Left cardiac atrium (tissue), 4 donors: ENCODE results near the gene PFKL. TPM values are rescaled to one million over a fixed set of nuclear protein-coding genes. Genes with fewer than 3 reads are reported as not detected.
"Not testable (repeated sequence)": the region's sequence is repeated elsewhere in the genome, so short reads cannot be mapped to it uniquely, and the experiment has no call there.

ENCODE experiments used
- ATAC-seq, 2 donors: fragments of 200-7000 bp; cut with Tn5 transposase; one replicate each; pipeline ENCODE4 v1.9.1; 2020; ENCODE audit warnings: mild to moderate bottlenecking in 2 of 2, moderate library complexity in 2 of 2
- DNase-seq: peaks from one replicate; pipeline ENCODE4 v3.0.0-alpha.2; 2020
- intact Hi-C, 2 donors: fragments of 100-400 bp; cut with DNase I; formaldehyde crosslinking; loops; one replicate each; pipeline versions ENCODE4 v1.14.1 to v1.15.1; 2022 to 2023
- total RNA-seq, 2 donors: library from RNA; stranded (reverse); fragmentation: NEBNext Ultra II Directional; extraction: Animal tissue kit (Norgen Biotek cat#: 25700); gene quantifications; one replicate each; pipeline ENCODE4 v1.2.1, GENCODE V29; 2021
- donor health status: DM: no; HTN: yes; CAD: no.
- donor health status: DM: no; HTN: yes; CAD: no; lungs with severe emphysema.
- donor health status: DM: yes; HTN: yes; CAD: no.
- donor health status: Dilated cardiomyopathy.

The PFKL gene
- total RNA-seq, 2 donors from 2014 or later = 58.8 to 67.2 TPM

GRCh38 chr21:44291936-44292811, 7.7 kb upstream of the PFKL start:
- no peak for ATAC-seq
- peak; percentile 33 for DNase-seq
- intact Hi-C loops = no loop called here

- intact Hi-C loops = no loop called here
- peak; percentile 23 for DNase-seq
- ATAC-seq = no peak
These were observed 7.0 kb upstream of the PFKL start for GRCh38 chr21:44292812-44293195.

- ATAC-seq = no peak
- intact Hi-C loops = no loop called here
- DNase-seq = peak; percentile 20
These were observed 6.2 kb upstream of the PFKL start for GRCh38 chr21:44293551-44294231.

GRCh38 chr21:44294391-44295162, 5.3 kb upstream of the PFKL start:
- DNase-seq (peak; percentile 84), ATAC-seq (peak; percentile 24 to 53)
- intact Hi-C loops = no loop called here

- no peak for DNase-seq
- peak; percentile 1 to 2 for ATAC-seq
- intact Hi-C loops = no loop called here
These were observed 4.7 kb upstream of the PFKL start for GRCh38 chr21:44295163-44295573.

- intact Hi-C loops = no loop called here
- no peak for ATAC-seq
These were observed 4.2 kb upstream of the PFKL start for GRCh38 chr21:44295646-44296045.

GRCh38 chr21:44296103-44296519, 3.7 kb upstream of the PFKL start:
- intact Hi-C loops = no loop called here
- DNase-seq = no peak
- ATAC-seq = no peak

More at GRCh38 chr21:44295646-44296045, 4.2 kb upstream of the PFKL start:
- no peak for DNase-seq

- ATAC-seq = no peak
- intact Hi-C loops = no loop called here
- no peak for DNase-seq
These were observed 2.9 kb upstream of the PFKL start for GRCh38 chr21:44296916-44297315.

- ATAC-seq (peak; percentile 36 to 44), DNase-seq (peak; percentile 88)
- intact Hi-C loops = no loop called here
These were observed 2.1 kb upstream of the PFKL start for GRCh38 chr21:44297525-44298290.

- DNase-seq (no peak), ATAC-seq (no peak)
- intact Hi-C loops = no loop called here
These were observed 1.6 kb upstream of the PFKL start for GRCh38 chr21:44298301-44298700.

- DNase-seq = no peak
- ATAC-seq = no peak
- intact Hi-C loops = no loop called here
These were observed 782 bp upstream of the PFKL start for GRCh38 chr21:44299085-44299457.

GRCh38 chr21:44300262-44300959, 558 bp downstream of the PFKL start:
- peak; percentile 72 for ATAC-seq
- peak; percentile 87 for DNase-seq
- intact Hi-C loops = no loop called here

GRCh38 chr21:44301141-44301540, 1.3 kb downstream of the PFKL start:
- intact Hi-C loops = no loop called here
- ATAC-seq = no peak
- no peak for DNase-seq

GRCh38 chr21:44301961-44302406, 2.1 kb downstream of the PFKL start:
- no peak for DNase-seq
- no peak for ATAC-seq
- intact Hi-C loops = no loop called here

GRCh38 chr21:44302573-44303401, 2.9 kb downstream of the PFKL start:
- DNase-seq, intact Hi-C loops, ATAC-seq: not testable (repeated sequence)

GRCh38 chr21:44303490-44303981, 3.7 kb downstream of the PFKL start:
- intact Hi-C loops = no loop called here
- DNase-seq (no peak), ATAC-seq (no peak)

GRCh38 chr21:44304011-44304616, 4.3 kb downstream of the PFKL start:
- ATAC-seq (no peak), DNase-seq (no peak)
- intact Hi-C loops = no loop called here
